Vagina (tissue), 2 donors: ENCODE measurements around the gene SRGAP2.
"Not testable (repeated sequence)": the region's sequence is repeated elsewhere in the genome, so short reads cannot be mapped to it uniquely, and the experiment has no call there.

Source experiments
- POLR2AphosphoS5 ChIP-seq, 2 donors: sonication (generic); formaldehyde crosslinking; IDR thresholded peaks; one replicate each; pipeline ENCODE4 v1.9.0; 2017; ENCODE audit warnings: antibody characterized with exemption in 2 of 2, mild to moderate bottlenecking in 2 of 2, low read depth in 1 of 2; ENCODE audit not compliant: insufficient read depth in 1 of 2
- TF ChIP-seq, protein P1 (sequence below), 3 experiments: fragments of 450-650 bp in 2 of 3; fragments of 200-600 bp in 1 of 3; sonication (generic) in 1 of 3; IDR thresholded peaks; one replicate each; pipeline ENCODE4 v1.5.1; 2017 to 2019; ENCODE audit warnings: antibody characterized with exemption in 3 of 3, mild to moderate bottlenecking in 2 of 3, moderate library complexity in 2 of 3

DNA sequence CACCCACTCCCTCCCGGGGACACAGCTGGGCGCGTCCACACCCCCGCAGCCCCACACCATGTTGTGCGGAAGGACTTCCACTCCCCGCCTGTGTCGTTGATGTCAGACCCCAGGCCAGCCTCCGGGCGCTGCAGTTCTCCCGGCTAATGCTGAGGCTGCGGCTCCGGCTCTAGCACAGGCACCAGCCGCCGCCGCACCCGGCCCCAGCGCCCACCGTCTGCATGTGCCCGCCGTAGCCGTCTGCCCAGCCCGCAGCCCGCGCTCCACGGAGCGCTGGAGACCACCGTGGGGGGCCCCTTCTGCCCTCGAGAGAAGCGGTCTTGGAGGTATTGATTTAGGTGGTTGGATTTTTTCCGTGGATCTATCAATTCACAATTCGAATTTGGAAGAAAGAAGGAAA is 2.2 kb downstream of the SRGAP2 start:
- TF ChIP-seq, protein P1, sequence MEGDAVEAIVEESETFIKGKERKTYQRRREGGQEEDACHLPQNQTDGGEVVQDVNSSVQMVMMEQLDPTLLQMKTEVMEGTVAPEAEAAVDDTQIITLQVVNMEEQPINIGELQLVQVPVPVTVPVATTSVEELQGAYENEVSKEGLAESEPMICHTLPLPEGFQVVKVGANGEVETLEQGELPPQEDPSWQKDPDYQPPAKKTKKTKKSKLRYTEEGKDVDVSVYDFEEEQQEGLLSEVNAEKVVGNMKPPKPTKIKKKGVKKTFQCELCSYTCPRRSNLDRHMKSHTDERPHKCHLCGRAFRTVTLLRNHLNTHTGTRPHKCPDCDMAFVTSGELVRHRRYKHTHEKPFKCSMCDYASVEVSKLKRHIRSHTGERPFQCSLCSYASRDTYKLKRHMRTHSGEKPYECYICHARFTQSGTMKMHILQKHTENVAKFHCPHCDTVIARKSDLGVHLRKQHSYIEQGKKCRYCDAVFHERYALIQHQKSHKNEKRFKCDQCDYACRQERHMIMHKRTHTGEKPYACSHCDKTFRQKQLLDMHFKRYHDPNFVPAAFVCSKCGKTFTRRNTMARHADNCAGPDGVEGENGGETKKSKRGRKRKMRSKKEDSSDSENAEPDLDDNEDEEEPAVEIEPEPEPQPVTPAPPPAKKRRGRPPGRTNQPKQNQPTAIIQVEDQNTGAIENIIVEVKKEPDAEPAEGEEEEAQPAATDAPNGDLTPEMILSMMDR (IDR thresholded peaks at IDR 0.05), result not testable (repeated sequence)
- TF ChIP-seq POLR2AphosphoS5 (IDR thresholded peaks at IDR 0.05; ENCODE audit: insufficient read depth in 1 of 2, low read depth in 1 of 2), result not testable (repeated sequence)
